Stimulated activated CD8-positive, alpha-beta memory T cell treated with anti-CD3 and anti-CD28 coated beads, Interleukin-4, amount 100 ng/mL, for 24 hours (primary cell): ENCODE results near the gene KRTAP4-7.
"Not testable (repeated sequence)": the region's sequence is repeated elsewhere in the genome, so short reads cannot be mapped to it uniquely, and the experiment has no call there.

Experiments used
- DNase-seq: peaks from one replicate; pipeline ENCODE4 v3.0.0-alpha.2; 2020; ENCODE audit warnings: low read depth

Gene KRTAP4-7

DNA sequence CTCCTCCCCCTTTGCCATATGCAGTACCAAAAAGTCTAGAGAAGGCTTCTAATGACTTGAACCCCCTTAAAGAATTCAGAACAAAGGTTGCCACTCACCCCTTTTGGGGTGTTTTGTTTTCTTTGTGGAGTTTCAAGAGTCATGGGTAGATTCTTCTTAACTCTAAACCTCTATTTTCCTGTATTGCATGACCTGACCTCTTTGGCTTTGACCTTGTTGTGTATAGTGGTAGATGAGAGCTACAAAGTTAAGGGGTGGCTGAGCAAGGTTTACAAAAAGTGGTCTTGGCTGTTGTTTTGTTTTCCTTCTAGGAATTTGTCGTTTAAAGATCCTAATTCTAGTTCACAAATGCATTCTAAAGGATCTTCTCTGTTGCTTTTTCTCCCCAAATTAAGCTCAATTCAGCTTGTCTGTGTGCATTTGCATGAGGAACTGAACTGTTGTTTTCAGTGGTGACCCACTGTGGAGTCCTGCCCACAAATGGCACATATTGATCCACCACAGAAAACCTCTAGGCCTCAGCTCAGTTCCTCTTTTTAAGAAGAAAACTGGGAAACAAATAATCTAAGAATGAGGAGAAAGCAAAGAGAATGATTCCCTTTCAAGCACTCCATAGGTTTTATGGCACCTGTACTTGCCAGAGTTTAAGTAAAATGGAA lies 24.9 kb downstream of the KRTAP4-7 start:
- not testable (repeated sequence) for DNase-seq

DNA sequence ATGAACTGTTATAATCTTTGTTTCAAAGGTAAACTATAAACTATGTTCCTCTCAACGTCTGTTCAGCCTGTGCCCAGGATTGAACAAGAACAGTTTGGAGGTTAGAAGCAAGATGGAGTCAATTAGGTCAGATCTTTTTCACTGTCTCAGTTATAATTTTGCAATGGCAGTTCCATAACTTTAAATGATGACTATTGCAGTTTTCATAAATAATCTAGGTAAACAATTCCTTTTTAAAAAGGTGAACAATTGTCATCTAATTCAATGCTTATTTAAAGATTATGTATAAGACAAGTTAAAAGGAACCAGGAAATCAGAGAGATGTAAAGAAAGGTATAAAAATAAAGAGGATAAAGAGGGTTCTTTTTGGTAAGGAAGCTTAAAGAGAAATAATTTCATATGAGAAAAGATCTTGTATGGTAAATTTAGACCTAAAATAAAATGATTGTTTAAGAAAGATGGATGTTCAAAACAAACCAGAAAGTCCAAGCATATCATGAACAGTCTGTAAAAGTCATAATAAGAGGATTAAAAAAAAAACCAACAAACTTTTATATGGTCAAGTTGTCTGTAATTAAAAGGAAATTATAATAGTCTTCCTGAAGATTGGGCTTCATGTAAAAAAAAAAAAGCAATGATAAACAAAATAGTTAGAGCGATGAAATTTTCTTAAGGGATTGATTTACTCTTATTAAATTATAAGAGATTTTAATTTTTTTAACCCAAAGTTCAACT lies 27.4 kb downstream of the KRTAP4-7 start:
- no peak for DNase-seq

DNA sequence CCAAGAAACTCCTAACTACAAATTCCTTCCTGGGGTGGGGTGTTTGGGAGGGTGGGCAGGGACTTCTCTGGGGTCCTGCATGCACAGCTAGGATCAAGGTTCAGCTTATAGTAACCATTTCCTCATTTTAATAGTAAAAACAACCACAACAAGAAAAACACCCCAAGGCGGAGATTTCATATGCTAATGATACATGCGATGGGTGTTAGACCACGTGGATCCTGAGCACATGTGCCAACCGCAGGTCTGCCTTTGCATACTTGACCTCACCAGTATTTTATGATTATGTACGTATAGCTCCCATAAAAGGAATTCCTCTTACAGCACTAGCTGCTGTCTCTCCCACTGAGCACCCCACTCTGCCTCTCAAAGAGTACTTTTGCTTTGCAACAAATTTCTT lies 32.3 kb downstream of the KRTAP4-7 start:
- DNase-seq = no peak

DNA sequence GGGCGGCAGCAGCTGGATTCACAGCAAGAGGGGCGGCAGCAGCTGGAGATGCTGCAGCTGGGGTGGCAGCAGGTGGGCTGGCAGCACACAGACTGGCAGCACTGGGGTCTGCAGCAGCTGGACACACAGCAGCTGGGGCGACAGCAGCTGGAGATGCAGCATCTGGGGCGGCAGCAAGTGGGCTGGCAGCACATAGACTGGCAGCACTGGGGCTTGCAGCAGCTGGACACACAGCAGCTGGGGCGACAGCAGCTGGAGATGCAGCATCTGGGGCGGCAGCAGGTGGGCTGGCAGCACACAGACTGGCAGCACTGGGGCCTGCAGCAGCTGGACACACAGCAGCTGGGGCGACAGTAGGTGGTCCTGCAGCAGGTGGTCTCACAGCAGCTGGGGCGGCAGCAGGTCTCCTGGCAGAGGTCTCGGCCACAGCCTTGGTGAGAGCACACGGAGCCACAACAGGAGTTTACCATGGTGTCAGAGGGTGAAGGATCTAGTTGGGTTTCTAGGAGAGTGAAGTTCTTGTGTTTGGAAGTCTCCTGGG lies 34.0 kb downstream of the KRTAP4-7 start, which contains the start of gene KRTAP4-11:
Gene KRTAP4-11, minus strand, starts transcription at position 528 of the 541 bp plus-strand sequence. Its CDS starts 58 bp downstream, at position 470.
- DNase-seq = not testable (repeated sequence)

DNA sequence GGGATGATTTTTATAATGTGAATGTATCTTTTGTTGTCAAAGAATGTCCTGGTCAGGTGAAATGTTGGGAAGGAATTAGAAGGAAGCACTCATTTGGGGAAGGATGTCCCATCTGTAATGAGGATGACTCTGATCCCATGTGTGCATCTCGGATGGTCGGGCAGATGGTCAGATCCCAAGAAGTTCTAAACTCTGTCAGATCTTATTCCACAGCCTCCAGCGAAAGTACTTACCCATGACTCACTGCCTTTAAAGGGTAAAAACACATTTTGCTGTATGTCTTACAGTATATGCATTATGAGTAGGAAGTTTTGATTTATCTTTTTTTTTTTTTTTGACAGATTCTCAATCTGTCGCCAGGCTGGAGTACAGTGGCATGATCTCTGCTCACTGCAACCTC lies 34.8 kb downstream of the KRTAP4-7 start:
- no peak for DNase-seq

DNA sequence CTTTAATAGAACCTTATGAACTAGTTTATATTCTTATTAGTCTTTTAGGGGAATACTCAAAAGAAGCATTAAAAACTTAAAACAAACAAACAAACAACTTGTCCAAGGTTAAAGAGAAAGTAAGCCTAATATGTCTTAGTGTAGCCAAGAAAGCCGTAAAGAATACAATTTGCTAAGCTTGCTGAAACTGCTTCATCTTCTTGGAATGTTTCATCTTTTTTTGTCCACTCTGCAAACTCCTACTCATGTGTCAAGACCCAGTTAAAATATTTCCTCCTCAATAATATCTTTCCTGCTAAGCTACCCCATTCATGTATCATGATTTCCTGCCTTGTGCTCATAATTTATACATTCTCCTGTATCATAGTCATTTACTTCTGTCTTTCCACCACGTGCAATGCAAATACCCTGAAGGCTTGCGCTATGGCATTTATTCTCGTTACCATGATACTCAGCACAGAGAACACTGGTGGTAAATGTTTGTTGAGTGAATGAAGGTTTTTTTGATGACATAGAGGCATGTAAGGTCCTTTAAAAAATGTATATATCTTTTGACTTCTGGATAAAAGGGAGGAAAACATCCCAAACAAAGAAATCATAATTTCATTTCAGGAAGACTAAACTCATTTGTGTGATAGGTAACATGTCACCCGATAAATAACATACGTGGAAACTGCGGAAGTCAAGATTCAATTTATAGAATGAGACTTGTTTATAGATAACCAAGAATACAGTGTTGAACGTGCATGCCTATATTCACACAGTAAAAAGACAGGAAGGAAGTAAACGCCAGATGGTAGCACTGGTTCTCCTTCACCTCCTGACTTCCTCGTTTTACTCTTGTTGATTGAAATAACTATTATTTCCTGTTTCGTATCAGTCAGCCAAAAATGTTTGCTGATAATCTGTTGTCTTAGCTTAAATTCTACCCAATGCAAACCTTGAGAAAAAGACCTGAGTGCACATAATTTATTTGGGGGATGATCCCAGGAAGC lies 36.0 kb downstream of the KRTAP4-7 start:
- not testable (repeated sequence) for DNase-seq

DNA sequence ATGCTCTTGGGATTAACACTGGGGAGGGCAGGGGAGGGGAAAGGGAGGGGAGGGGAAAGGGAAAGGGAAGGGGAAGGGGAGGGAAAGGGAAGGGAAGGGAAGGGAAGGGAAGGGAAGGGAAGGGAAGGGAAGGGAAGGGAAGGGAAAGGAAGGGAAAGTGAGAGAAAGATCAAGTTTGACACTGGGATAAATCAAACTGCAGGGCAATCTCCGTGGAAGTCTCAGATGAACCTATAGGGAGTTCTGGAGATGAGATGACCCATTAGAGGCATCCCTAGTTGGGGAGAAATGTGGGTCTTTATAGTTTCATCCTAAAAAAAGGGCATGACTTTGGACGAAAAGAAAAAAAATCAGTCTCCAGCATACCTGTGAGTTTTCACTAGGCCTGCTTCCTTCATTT lies 37.8 kb downstream of the KRTAP4-7 start:
- DNase-seq = no peak

DNA sequence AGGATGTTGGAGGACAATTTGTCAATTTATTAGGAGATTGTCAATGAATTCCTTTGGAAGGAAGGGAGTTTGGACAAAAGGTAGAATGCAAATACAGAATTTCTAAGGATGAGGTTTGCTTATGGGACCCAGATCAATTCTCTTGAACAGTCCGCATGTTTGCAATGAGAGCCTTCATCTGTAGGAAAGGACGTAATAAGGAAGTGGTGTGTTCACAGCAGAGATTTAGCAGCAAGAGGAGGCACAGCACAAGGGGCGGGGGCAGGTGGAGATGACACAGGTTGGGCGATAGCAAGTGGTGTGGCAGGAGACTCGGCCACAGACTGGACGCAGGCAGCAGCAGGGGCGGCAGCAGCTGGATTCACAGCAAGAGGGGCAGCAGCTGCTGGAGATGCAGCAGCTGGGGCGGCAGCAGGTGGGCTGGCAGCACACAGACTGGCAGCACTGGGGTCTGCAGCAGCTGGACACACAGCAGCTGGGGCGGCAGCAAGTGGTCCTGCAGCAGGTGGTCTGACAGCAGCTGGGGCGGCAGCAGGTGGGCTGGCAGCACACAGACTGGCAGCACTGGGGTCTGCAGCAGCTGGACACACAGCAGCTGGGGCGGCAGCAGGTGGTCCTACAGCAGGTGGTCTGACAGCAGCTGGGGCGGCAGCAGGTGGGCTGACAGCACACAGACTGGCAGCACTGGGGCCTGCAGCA lies 39.5 kb downstream of the KRTAP4-7 start:
- not testable (repeated sequence) for DNase-seq

DNA sequence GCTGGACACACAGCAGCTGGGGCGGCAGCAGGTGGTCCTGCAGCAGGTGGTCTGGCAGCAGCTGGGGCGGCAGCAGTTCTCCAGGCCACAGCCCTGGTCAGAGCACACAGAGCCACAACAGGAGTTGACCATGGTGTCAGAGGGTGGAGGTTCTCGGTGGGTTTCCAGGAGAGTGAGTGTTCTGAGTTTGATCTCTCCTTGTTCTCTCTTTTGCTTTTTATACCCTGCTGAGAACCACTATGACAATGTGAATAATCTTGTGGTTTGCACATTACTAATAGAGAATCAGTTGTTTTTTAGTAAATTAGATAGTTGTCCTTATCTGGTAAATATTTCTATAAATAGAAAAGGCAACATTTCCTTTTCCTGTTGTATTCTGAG lies 40.0 kb downstream of the KRTAP4-7 start, which contains the start of gene KRTAP4-12:
Gene KRTAP4-12, minus strand, starts transcription at position 192 of the 381 bp plus-strand sequence. Its CDS starts 60 bp downstream, at position 132.
- DNase-seq = not testable (repeated sequence)

DNA sequence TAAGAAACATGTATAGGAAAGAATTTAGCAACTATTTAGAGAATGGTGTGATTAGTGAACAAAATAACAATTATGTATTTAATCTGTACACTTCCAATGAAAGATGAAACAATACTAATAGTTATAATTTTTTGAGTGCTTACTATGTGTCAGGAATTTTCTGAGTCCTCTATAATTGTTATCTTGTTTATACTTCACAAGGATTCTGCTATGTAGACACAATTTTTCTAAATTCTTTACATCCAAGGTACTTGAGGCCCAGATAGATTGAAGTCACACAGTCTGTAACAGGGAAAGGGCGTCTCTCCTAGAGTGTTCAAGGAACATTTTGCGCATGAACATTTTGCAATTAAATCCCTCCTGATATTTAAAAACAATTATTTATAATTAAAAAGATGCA lies 41.1 kb downstream of the KRTAP4-7 start:
- no peak for DNase-seq

DNA sequence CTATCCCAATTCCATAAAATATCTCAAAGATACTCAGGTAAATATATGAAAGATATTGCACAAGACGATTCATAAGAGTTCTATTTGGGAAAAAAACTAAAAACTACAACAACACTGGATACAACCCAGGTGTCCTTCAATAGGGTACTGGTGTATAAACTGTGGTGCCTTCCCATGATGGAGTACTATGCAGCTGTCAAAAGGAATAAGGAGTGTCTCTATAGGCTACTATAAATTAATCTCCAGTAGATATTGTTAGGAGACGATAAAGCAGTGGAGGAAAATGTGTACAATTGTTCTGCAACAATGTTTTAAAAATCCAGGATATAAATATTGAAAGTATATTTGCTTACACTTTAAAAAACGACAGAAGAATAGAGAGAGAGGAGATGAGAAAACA lies 42.5 kb downstream of the KRTAP4-7 start:
- no peak for DNase-seq

DNA sequence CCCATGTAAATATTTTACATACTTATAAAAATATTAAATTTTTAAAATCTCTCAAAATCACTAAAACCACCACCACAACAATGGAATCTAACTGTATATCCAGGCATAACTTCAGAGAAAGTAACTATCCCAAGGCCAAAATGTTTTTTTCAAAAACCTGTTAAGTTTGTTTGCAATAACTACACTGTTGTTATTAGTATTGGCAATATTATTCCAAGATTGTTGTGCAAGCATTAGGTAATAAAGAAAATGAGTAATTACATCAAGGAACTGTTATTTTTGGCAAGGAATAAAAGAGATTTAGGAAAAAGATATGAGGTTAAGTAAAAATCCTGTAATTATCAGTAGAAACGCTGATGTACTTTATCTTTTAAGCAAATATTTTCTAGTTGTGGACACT lies 43.4 kb downstream of the KRTAP4-7 start:
- DNase-seq = no peak

DNA sequence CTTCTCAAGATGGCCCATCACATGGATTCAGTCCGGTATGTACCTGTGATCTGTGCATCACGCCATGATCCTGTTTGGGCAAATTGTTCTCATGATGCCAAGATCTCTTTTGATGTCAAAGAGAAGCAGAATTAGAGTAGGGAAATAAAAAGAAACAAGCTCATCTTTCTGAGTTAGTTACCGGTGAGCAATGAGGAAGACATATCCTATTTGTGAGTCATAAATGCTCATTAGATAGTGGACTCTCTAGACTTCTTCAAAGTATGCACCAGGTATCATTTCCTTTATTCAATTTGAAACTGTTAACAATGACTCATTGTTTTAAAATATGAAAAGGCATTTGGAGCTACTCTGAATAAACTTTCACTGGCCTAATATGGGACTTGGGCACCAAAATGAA lies 48.0 kb downstream of the KRTAP4-7 start:
- DNase-seq = no peak

DNA sequence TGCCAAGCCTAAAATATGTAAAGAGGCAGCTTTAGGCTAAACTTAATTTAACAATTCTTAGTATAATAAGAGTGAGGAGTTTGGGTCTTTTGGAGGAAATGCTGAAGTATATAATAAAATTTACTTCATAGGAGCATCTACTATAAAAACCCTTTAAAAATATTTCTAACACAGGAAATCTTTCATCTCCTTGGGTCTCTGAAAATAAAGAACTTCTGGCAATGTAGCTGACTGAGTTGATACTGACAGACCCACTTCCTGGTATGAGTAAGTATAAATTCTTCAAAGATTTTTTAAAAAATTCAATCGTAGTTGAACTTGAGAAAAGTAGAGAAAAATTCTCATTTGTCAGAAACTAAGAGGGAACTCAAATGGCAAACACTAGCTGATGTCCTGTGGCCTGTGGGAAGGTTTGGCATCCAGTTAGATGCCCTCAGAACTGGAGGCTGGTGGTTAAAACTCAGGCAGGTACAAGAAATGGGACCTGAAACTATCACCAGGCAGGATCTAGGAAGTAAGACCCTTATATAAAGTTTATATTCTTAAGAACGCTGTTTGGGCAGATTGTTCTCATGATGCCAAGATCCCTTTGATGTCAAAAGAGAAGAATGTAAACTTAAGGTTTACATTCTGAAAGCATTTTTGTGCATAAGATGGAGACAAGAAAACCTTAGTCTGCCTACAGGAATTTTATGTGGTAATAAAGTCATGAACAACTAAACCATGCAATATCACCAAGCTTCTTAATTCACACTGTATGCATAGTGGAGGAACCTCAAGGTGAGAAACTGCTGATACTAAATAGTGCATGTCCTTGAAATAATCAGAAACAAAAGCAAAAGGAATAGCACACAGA lies 50.2 kb downstream of the KRTAP4-7 start:
- DNase-seq = no peak
